HFF-Myc (cell line): Measurements from ENCODE around the gene RGMB.

Experiments
- DNase-seq: peaks from one replicate; pipeline ENCODE4 v3.0.0-alpha.2; 2011; ENCODE audit warnings: low read depth; ENCODE audit errors: extremely low read depth
- H3K4me3 ChIP-seq: replicated peaks from 2 replicates; pipeline ENCODE4 v1.5.1; 2011; ENCODE audit warnings: low read depth, mild to moderate bottlenecking, control low read depth, low read length
- CTCF ChIP-seq: IDR thresholded peaks from 2 replicates; pipeline ENCODE4 v1.5.1; 2012; ENCODE audit warnings: mild to moderate bottlenecking, low read depth, low read length, control low read depth; ENCODE audit errors: missing control alignments

RGMB gene

DNA sequence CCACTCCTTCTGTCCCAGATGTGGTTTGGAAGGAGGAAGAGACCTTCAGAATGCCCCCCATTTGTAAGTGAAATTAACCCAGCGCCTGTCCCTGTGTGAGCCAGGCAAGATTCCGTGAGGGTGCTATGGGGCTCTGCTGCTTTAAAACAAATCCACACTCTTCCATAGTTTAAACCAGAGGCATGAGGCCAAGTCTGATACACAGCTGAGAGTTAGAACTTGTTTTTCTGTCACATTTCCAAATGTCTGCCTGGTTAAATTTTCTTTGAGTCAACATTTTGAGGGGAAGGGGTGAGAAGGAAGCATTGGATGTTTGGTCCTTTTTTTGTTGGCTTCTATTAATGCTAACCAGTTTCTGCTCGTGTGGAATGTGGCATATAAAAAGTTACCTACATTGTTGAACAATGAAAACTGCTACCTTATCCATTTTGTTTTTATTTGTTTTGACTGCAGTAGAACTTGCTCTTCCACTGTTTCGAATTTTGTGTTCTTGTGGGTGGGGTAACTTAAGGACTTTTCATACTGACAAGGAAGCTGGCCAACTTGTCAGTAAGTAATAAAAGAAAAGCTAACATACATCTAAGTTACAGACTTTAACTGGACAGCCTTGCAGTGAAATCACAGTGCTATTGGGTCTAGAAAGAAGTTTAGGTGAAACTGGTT is 12.9 kb downstream of the RGMB start:
- no peak overlapping the region for H3K4me3 ChIP-seq
- no peak for DNase-seq
- TF ChIP-seq CTCF = no peak

DNA sequence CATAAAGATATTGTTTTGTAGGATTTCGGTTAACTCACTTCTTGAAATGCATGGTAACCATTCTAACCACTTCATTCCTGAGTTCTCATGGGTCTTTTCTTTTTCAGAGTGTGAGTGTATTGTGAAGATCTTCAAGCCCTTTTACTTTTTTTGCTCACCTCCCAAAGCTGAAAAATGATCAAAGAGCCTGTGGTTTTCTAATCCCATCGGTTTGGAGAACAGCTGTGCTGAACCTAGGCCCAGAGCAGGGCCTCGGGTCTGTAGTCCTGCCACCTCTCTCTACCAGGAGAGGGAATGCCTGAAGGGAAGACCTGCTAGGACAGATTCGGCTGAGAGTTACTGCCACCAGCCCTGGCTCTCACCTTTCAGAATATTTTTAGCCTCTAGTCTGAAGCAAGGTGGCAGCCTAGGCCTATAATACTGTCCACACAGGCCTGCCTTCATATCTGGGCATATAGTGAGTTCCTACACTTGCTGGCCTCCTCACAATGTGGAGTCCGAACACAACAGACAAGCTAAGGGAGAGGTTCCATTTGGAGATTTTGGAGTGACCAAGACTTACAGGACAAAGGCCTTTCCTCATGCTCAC is 13.8 kb downstream of the RGMB start:
- DNase-seq = no peak
- no peak overlapping the region for H3K4me3 ChIP-seq
- TF ChIP-seq CTCF = no peak

DNA sequence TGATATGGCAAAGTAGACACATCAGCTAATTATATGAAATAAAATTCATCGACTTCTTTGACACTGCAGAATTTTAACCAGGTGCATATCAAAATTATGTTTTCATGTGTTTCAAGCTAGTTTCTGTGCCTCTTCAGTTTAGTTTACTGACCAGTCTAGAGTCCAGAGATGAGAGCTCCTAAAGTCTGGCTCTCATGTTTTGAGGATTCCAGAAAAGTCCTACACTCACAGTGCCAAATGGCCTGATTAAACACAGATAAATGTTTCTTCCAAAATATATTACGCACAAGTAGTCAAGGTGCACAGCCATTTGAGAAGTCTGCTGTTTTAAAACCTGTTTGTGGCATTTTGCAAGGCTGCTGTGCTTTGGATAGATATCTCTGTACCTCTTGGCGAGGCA is 15.6 kb downstream of the RGMB start:
- H3K4me3 ChIP-seq = no peak overlapping the region
- no peak for TF ChIP-seq CTCF
- DNase-seq = no peak

- no peak for DNase-seq
- no peak overlapping the region for H3K4me3 ChIP-seq
- TF ChIP-seq CTCF = no peak
Measured at GRCh38 chr5:98791001-98791519, 17.6 kb downstream of the RGMB start.

DNA sequence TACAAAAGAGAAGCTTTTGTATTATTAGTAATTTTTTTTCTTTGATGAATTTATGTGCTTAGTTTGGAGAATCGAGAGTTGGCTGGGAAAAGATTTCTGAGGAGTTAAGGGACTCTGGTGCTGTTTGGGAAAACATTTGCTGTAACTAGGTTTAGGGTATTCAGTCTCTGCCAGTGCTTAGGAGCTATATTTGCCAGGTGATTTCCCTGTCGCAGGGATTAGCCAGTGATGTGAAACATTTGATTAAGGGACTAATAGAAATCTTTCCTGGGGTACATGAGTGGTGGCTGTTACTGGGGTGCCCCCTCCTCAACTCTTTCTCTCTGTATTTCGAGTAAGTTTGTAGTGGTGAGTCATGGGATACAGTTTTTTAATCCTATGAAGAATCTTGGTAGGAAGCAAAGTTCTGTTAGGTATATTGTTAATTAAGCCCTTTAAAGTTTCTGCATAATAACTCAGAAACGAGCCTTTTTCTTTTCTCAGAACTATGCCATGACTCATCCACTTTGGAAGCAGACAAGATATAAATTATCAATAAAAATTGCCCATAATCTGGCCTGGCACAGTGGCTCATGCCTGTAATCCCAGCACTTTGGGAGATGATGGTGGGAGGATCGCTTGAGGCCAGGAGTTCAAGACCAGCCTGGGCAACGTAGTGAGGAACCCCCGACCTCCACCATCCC is 18.6 kb downstream of the RGMB start:
- DNase-seq = no peak
- no peak overlapping the region for H3K4me3 ChIP-seq
- no peak for TF ChIP-seq CTCF

DNA sequence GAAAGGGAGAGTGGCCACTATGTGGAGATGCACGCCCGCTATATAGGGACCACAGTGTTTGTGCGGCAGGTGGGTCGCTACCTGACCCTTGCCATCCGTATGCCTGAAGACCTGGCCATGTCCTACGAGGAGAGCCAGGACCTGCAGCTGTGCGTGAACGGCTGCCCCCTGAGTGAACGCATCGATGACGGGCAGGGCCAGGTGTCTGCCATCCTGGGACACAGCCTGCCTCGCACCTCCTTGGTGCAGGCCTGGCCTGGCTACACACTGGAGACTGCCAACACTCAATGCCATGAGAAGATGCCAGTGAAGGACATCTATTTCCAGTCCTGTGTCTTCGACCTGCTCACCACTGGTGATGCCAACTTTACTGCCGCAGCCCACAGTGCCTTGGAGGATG is 19.8 kb downstream of the RGMB start:
- no peak for DNase-seq

More for the DNA sequence above, 19.8 kb downstream of the RGMB start:
- no peak for TF ChIP-seq CTCF
- H3K4me3 ChIP-seq = no peak overlapping the region
